H9 (cell line): ENCODE data around the gene CENPP. TPM values are rescaled to one million over a fixed set of nuclear protein-coding genes. Genes with fewer than 3 reads are reported as not detected.

ENCODE experiments used
- DNase-seq: peaks from one replicate; pipeline ENCODE4 v3.0.0-alpha.2; 2017
- H2AFZ ChIP-seq: one replicate; pipeline ENCODE4 v1.6.1; 2013; ENCODE audit warnings: mild to moderate bottlenecking, low read length, control low read depth, moderate library complexity
- H2AK5ac ChIP-seq: 2 replicates; pipeline ENCODE4 v1.6.1; 2013; ENCODE audit warnings: low read length, control low read depth, mixed read lengths; ENCODE audit not compliant: insufficient read length
- H2BK120ac ChIP-seq: one replicate; pipeline ENCODE4 v1.6.1; 2013; ENCODE audit warnings: low read depth, mild to moderate bottlenecking, low read length, control low read depth, inconsistent platforms; ENCODE audit not compliant: poor library complexity, severe bottlenecking
- H2BK12ac ChIP-seq: 2 replicates; pipeline ENCODE4 v1.6.1; 2013; ENCODE audit warnings: low read length, control low read depth, mixed read lengths, low read depth; ENCODE audit not compliant: insufficient read length
- H2BK15ac ChIP-seq: 2 replicates; pipeline ENCODE4 v1.6.1; 2013; ENCODE audit warnings: low read depth, low read length, control low read depth
- H2BK20ac ChIP-seq: one replicate; pipeline ENCODE4 v1.6.1; 2013; ENCODE audit warnings: low read depth, mild to moderate bottlenecking, low read length, control low read depth, inconsistent platforms; ENCODE audit not compliant: poor library complexity, severe bottlenecking
- H2BK5ac ChIP-seq: 2 replicates; pipeline ENCODE4 v1.6.1; 2013; ENCODE audit warnings: low read length, control low read depth, mixed read lengths; ENCODE audit not compliant: insufficient read length
- H3K14ac ChIP-seq: 2 replicates; pipeline ENCODE4 v1.6.1; 2013; ENCODE audit warnings: low read length, control low read depth; ENCODE audit not compliant: insufficient read depth
- H3K18ac ChIP-seq: 2 replicates; pipeline ENCODE4 v1.6.1; 2013; ENCODE audit warnings: low read depth, mild to moderate bottlenecking, mixed read lengths, low read length, control low read depth; ENCODE audit not compliant: insufficient read length
- H3K23ac ChIP-seq: 2 replicates; pipeline ENCODE4 v1.6.1; 2013; ENCODE audit warnings: low read length, control low read depth, mixed read lengths, low read depth; ENCODE audit not compliant: insufficient read length
- H3K23me2 ChIP-seq: 2 replicates; pipeline ENCODE4 v1.6.1; 2013; ENCODE audit warnings: low read depth, mild to moderate bottlenecking, mixed read lengths, low read length, control low read depth; ENCODE audit not compliant: insufficient read length, poor library complexity, severe bottlenecking
- H3K27ac ChIP-seq: 2 replicates; pipeline ENCODE4 v1.5.1; 2013; ENCODE audit warnings: low read length, control low read depth, mixed read lengths, low read depth; ENCODE audit not compliant: insufficient read length
- H3K27me3 ChIP-seq: 2 replicates; pipeline ENCODE4 v1.6.1; 2013; ENCODE audit warnings: low read length, control low read depth, inconsistent platforms; ENCODE audit not compliant: insufficient read depth
- H3K4ac ChIP-seq: 2 replicates; pipeline ENCODE4 v1.6.1; 2013; ENCODE audit warnings: low read depth, mild to moderate bottlenecking, control low read depth, inconsistent platforms, low read length, moderate library complexity
- H3K4me1 ChIP-seq: 2 replicates; pipeline ENCODE4 v1.6.1; 2013; ENCODE audit warnings: low read length, control low read depth, inconsistent platforms; ENCODE audit not compliant: insufficient read depth
- H3K4me2 ChIP-seq: 2 replicates; pipeline ENCODE4 v1.6.1; 2013; ENCODE audit warnings: low read length, control low read depth, mixed read lengths; ENCODE audit not compliant: insufficient read length, insufficient read depth
- H3K56ac ChIP-seq: 2 replicates; pipeline ENCODE4 v1.6.1; 2013; ENCODE audit warnings: low read depth, mild to moderate bottlenecking, mixed read lengths, low read length, control low read depth; ENCODE audit not compliant: insufficient read length
- H3K79me1 ChIP-seq: 2 replicates; pipeline ENCODE4 v1.6.1; 2013; ENCODE audit warnings: low read depth, mild to moderate bottlenecking, moderate library complexity, low read length, control low read depth, inconsistent platforms; ENCODE audit not compliant: insufficient read depth, poor library complexity, severe bottlenecking
- H3K79me2 ChIP-seq: 2 replicates; pipeline ENCODE4 v1.6.1; 2013; ENCODE audit warnings: low read length, control low read depth, inconsistent platforms; ENCODE audit not compliant: insufficient read depth
- H3K9ac ChIP-seq: 2 replicates; pipeline ENCODE4 v1.6.1; 2013; ENCODE audit warnings: low read length, control low read depth, mixed read lengths; ENCODE audit not compliant: insufficient read length; ENCODE audit errors: extremely low read depth
- H3K9me3 ChIP-seq: one replicate; pipeline ENCODE4 v1.6.1; 2013; ENCODE audit warnings: low read depth, low read length, inconsistent platforms; ENCODE audit not compliant: control insufficient read depth
- H3T11ph ChIP-seq: one replicate; pipeline ENCODE4 v1.6.1; 2013; ENCODE audit warnings: mild to moderate bottlenecking, low read length, control low read depth, inconsistent platforms
- H4K20me1 ChIP-seq: one replicate; pipeline ENCODE4 v1.6.1; 2013; ENCODE audit not compliant: control insufficient read depth, insufficient read length, insufficient read depth
- H4K5ac ChIP-seq: 2 replicates; pipeline ENCODE4 v1.6.1; 2013; ENCODE audit warnings: low read depth, mild to moderate bottlenecking, mixed read lengths, low read length, control low read depth; ENCODE audit not compliant: insufficient read length
- H4K8ac ChIP-seq: replicated peaks from 2 replicates; pipeline ENCODE4 v1.6.1; 2013; ENCODE audit warnings: low read length, control low read depth, mixed read lengths, low read depth; ENCODE audit not compliant: insufficient read length
- H4K91ac ChIP-seq: 2 replicates; pipeline ENCODE4 v1.6.1; 2013; ENCODE audit warnings: low read depth, mild to moderate bottlenecking, moderate library complexity, mixed read lengths, low read length, control low read depth; ENCODE audit not compliant: insufficient read length
- H3K27ac Mint-ChIP-seq, 3 experiments: 2 replicates in 2 of 3; 3 replicates in 1 of 3; pipeline ENCODE4 v1.8.0; 2020 to 2021; ENCODE audit warnings: mixed read lengths in 3 of 3, mild to moderate bottlenecking in 1 of 3, moderate library complexity in 1 of 3
- H3K27me3 Mint-ChIP-seq: 2 replicates; pipeline ENCODE4 v1.8.0; 2021; ENCODE audit warnings: low read depth, mild to moderate bottlenecking, moderate library complexity, mixed read lengths
- H3K36me3 Mint-ChIP-seq, 3 experiments: 2 replicates in 2 of 3; 3 replicates in 1 of 3; pipeline ENCODE4 v1.8.0; 2020 to 2021; ENCODE audit warnings: low read depth in 3 of 3, mixed read lengths in 3 of 3; ENCODE audit not compliant: insufficient read depth in 1 of 3
- H3K4me1 Mint-ChIP-seq, 2 experiments: 2 replicates each; pipeline ENCODE4 v1.8.0; 2020; ENCODE audit warnings: mixed read lengths in 2 of 2
- H3K4me3 Mint-ChIP-seq, 2 experiments: 2 replicates in 1 of 2; 3 replicates in 1 of 2; pipeline ENCODE4 v1.8.0; 2020 to 2021; ENCODE audit warnings: mild to moderate bottlenecking in 2 of 2, mixed read lengths in 2 of 2, moderate library complexity in 1 of 2
- H3K9me3 Mint-ChIP-seq, 2 experiments: 2 replicates in 1 of 2; 3 replicates in 1 of 2; pipeline ENCODE4 v1.8.0; 2020; ENCODE audit warnings: mild to moderate bottlenecking in 2 of 2, mixed read lengths in 2 of 2, moderate library complexity in 1 of 2
- WGBS: extraction: QIAGEN DNeasy Blood & Tissue Kit; methylation state at CpG from one replicate; pipeline ENCODE4 v1.1.7; 2013; ENCODE audit warnings: missing lambda C conversion rate, low lambda C conversion rate, mixed read lengths; ENCODE audit not compliant: insufficient read length; ENCODE audit errors: extremely low coverage; 5-methylcytosine and 5-hydroxymethylcytosine counted together
- total RNA-seq: library from RNA; stranded (reverse); gene quantifications from 2 replicates; pipeline ENCODE4 v1.2.1, GENCODE V29; 2021
- TF ChIP-seq, protein P1 (sequence below): fragments of 200-600 bp; sonication (generic); conservative IDR thresholded peaks from 3 replicates; pipeline ENCODE4 v1.8.0; 2021; ENCODE audit warnings: antibody characterized with exemption, mild to moderate bottlenecking

The CENPP gene
- total RNA-seq, 1 experiment from 2014 or later = 9.1 TPM

DNA sequence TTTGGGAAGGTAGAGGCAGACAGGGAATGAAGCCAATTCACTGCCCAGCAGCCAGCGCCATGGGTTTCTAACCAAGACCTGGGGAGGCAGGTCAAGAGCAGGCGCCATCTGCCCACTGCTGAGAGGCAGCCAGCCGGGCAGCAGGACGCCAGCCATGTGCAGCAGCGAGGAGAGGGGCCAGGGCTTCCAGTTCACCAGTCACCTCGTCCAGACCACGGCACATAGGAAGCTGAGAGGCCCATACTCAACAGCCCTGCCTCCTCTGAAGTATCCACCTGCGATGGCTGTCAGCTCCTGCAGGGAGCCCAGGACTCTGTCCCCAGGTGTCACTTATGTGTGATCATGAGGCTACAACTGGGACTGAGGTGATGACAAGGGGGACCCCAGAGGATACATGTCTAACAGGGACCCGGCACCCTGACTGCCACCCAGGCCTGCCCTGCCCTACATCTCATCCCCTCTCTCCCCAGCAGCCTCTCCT is 314.1 kb downstream of the CENPP start:
- Histone ChIP-seq H4K5ac (no peak overlapping the region), H3K79me2 (no peaks in the 10 kb centered on the region), H2BK20ac (no peak overlapping the region), H3K23me2 (no peaks in the 10 kb centered on the region), H3K56ac (no peak overlapping the region), H2BK15ac (no peak overlapping the region), H2AK5ac (no peak overlapping the region), H3T11ph (no peak overlapping the region), H4K91ac (no peak overlapping the region), H2BK5ac (no peak overlapping the region), H4K20me1 (no peaks in the 10 kb centered on the region), H3K9ac (no peak overlapping the region), H3K79me1 (no peaks in the 10 kb centered on the region), H3K27ac (no peak overlapping the region), H3K4me1 (no peaks in the 10 kb centered on the region), H3K23ac (no peak overlapping the region), H2BK120ac (no peak overlapping the region), H3K4me2 (no peak overlapping the region), H3K4ac (no peak overlapping the region), H4K8ac (no peak overlapping the region), H3K9me3 (no peaks in the 10 kb centered on the region), H3K18ac (no peak overlapping the region), H3K27me3 (no peaks in the 10 kb centered on the region), H2AFZ (no peak overlapping the region), H2BK12ac (no peak overlapping the region), H3K14ac (no peak overlapping the region)
- WGBS = no CpG with 5 or more reads among the region's 9 CpGs
- Mint-ChIP-seq H3K36me3 (peaks cover 6 to 50% (median 24%) of the 10 kb centered on the region in 3 experiments; a peak in 6 of 7 replicates), H3K4me3 (no peak overlapping the region), H3K9me3 (no peaks in the 10 kb centered on the region), H3K27ac (no peak overlapping the region), H3K27me3 (no peaks in the 10 kb centered on the region), H3K4me1 (no peaks in the 10 kb centered on the region)
- DNase-seq = peak; percentile 10
- TF ChIP-seq, protein P1, sequence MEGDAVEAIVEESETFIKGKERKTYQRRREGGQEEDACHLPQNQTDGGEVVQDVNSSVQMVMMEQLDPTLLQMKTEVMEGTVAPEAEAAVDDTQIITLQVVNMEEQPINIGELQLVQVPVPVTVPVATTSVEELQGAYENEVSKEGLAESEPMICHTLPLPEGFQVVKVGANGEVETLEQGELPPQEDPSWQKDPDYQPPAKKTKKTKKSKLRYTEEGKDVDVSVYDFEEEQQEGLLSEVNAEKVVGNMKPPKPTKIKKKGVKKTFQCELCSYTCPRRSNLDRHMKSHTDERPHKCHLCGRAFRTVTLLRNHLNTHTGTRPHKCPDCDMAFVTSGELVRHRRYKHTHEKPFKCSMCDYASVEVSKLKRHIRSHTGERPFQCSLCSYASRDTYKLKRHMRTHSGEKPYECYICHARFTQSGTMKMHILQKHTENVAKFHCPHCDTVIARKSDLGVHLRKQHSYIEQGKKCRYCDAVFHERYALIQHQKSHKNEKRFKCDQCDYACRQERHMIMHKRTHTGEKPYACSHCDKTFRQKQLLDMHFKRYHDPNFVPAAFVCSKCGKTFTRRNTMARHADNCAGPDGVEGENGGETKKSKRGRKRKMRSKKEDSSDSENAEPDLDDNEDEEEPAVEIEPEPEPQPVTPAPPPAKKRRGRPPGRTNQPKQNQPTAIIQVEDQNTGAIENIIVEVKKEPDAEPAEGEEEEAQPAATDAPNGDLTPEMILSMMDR = no peak
